Muscle layer of colon (tissue), 2 donors: ENCODE results near the gene ASPG.

Experiments used
- H3K27ac ChIP-seq: one replicate; pipeline ENCODE4 v1.7.0; 2013; ENCODE audit warnings: low read depth, mild to moderate bottlenecking, low read length, moderate library complexity
- H3K27me3 ChIP-seq, 2 donors: one replicate each; pipeline ENCODE4 v1.7.0; 2013; ENCODE audit warnings: low read length in 2 of 2, mild to moderate bottlenecking in 2 of 2; ENCODE audit not compliant: insufficient read depth in 2 of 2, control insufficient read depth in 1 of 2
- H3K36me3 ChIP-seq: one replicate; pipeline ENCODE4 v1.7.0; 2013; ENCODE audit warnings: mild to moderate bottlenecking, low read length; ENCODE audit not compliant: insufficient read depth
- H3K4me1 ChIP-seq: one replicate; pipeline ENCODE4 v1.7.0; 2013; ENCODE audit warnings: mild to moderate bottlenecking, low read length; ENCODE audit not compliant: insufficient read depth
- H3K4me3 ChIP-seq, 2 donors: one replicate each; pipeline ENCODE4 v1.7.0; 2013; ENCODE audit warnings: low read length in 2 of 2, low read depth in 1 of 2, mild to moderate bottlenecking in 1 of 2, moderate library complexity in 1 of 2
- H3K9ac ChIP-seq: one replicate; pipeline ENCODE4 v1.7.0; 2013; ENCODE audit warnings: low read length
- H3K9me3 ChIP-seq: one replicate; pipeline ENCODE4 v1.7.0; 2013; ENCODE audit warnings: mild to moderate bottlenecking, low read length
- donor health status: abdominal sarcoma.
- donor health status: Adenocarcinoma of cecum.

The ASPG gene

DNA sequence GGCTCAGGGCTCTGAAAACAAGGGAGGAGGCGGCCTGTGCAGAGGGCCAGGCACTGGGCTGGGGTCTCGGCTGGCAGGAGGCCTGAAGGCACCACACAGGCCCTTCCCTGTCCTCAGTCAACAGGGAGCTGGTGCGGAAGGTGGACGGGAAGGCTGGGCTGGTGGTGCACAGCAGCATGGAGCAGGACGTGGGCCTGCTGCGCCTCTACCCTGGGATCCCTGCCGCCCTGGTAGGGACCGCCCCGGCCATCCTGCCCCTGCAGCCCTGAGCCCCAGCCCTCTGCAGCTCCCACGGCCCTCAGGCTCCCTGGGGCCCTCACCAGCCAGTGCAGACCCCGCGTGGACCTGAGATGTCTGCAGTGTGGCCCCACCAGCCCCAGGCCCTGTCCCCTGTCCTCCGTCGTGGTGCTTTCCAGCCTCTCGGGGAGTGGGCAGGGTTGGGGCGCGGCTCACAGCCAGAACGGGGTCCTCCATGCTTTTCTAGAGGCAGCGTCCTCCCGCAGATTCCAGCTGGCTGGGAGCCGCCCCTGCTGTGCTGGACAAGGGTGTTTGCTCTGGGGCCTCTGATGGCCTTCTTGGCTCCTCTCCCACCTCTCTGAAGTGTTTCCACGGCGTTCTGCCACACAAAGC is 18.1 kb downstream of the ASPG start:
- Histone ChIP-seq H3K27me3 (no peaks in the 10 kb centered on the region), H3K36me3 (no peaks in the 10 kb centered on the region), H3K4me3 (no peak overlapping the region), H3K27ac (no peak overlapping the region), H3K9me3 (no peaks in the 10 kb centered on the region), H3K4me1 (no peaks in the 10 kb centered on the region), H3K9ac (no peak overlapping the region)

DNA sequence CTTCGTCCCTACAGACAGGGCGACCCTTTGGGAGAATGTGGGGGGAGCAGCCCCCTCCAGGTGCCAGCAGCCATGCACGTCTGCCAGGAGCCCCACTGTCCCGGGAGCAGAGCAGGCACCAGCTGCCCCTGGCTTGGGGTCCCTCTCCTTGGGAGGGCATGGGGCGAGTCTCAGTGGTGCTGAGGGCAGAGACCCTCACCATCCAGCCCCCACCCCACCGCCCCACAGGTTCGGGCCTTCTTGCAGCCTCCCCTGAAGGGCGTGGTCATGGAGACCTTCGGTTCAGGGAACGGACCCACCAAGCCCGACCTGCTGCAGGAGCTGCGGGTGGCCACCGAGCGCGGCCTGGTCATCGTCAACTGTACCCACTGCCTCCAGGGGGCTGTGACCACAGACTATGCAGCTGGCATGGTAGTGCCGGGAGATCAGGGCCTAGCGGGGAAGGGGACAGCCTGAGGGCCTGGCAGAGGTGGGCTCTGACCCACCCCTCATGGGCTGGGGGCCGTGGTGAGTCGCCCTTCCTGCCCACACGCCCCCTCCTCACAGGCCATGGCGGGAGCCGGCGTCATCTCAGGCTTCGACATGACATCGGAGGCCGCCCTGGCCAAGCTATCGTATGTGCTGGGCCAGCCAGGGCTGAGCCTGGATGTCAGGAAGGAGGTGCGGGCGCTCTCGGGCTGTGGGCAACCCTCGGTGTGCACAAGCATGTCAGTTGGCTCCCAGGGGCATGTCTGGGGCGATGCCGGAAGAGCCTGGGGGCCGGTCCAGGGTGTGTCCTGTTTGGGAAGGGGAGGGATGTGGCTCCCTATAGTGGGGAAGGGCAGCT is 18.8 kb downstream of the ASPG start:
- H3K27me3 ChIP-seq = no peaks in the 10 kb centered on the region
- H3K4me3 ChIP-seq = no peak overlapping the region
- H3K36me3 ChIP-seq = no peaks in the 10 kb centered on the region
- no peak overlapping the region for H3K9ac ChIP-seq
- no peaks in the 10 kb centered on the region for H3K4me1 ChIP-seq
- H3K27ac ChIP-seq = no peak overlapping the region
- H3K9me3 ChIP-seq = no peaks in the 10 kb centered on the region

DNA sequence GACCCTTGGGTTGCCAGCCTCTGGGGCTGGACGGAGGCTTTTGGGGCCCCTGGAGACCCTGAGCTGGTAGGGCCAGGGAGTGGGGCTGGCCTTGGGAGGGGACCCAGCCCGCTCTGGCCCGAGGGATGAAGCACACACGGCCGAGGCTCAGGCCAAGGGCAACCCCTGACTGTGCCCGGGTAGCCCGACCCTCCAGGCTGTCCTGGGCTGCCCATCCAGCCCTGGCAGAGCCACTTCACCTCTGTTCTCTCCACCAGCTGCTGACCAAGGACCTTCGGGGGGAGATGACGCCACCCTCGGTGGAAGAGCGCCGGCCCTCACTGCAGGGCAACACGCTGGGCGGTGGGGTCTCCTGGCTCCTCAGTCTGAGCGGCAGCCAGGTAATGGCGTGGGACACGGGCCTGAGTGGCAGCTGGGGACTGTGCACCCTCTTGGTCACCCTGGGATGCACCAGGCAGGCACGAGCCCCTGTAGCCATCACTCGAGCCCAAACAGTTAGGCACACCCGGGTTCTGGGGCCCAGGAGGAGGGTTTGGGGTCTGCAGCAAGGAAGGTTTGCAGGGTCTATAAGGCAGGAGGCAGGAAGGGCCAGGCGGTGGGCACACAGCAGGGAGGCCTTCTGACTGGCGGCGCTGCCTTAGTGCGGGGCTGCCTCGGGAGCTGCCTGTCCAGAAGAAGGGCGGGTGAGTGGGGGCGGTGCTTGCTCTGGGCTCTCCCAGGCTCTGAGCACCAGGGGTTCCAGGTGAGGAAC is 19.7 kb downstream of the ASPG start:
- Histone ChIP-seq H3K4me1 (no peaks in the 10 kb centered on the region), H3K4me3 (no peak overlapping the region), H3K9ac (no peak overlapping the region), H3K36me3 (no peaks in the 10 kb centered on the region), H3K27ac (no peak overlapping the region), H3K27me3 (no peaks in the 10 kb centered on the region), H3K9me3 (no peaks in the 10 kb centered on the region)

DNA sequence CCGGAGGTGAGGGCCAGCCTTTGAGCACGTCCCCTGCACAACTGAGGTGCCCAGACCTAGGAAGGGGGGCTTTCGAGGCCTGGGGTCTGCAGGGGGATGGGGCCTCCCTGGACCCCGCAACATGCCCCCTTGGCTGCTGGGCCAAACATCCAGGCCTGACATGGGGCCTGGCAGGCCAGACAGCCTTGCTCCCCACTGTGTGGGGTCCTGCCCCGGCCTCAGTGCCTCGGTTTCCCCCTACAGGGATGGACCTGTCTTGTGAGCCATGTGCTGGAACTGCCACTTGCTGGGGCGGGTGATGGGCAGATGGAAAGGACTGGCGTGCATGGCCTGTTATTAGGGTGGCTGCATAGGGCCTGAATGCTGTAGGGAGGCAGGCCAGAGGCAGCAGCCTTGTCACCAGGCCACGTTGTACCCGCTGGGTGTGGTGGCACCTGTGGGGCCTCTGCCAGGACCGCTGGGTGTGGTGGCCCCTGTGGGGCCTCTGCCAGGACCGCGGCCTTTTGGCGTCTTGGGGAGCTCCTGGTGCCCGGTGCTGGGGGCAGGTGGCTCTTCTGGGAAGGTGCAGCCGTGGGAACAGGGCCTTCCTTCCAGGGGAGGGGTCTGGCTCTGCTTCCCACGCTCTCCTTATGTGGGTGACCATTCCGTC is 20.4 kb downstream of the ASPG start:
- Histone ChIP-seq H3K9me3 (no peaks in the 10 kb centered on the region), H3K36me3 (no peaks in the 10 kb centered on the region), H3K9ac (no peak overlapping the region), H3K4me1 (no peaks in the 10 kb centered on the region), H3K27me3 (no peaks in the 10 kb centered on the region), H3K4me3 (no peak overlapping the region), H3K27ac (no peak overlapping the region)

DNA sequence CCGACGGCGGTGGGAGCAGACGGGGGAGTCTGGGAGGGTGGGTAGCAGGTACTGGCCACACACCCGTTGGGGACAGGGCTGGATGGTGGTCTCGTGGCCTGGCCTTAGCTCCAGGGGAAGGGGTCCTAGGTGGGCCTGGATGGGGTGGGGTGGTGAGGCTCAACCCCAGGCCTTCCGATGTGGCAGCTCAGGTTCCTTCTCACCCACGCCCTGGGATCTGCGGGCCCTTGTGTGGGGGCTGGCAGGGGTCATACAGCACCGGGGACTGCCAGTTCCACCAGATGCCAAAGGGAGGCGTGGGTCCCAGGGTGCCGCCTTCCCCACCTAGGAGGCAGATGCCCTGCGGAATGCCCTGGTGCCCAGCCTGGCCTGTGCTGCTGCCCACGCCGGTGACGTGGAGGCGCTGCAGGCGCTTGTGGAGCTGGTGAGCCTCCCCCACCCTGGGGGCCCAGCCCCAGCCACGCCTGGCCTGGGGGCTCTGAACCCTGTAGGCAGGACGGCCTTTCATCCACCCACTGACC is 21.0 kb downstream of the ASPG start:
- H3K27me3 ChIP-seq = no peaks in the 10 kb centered on the region
- H3K36me3 ChIP-seq = no peaks in the 10 kb centered on the region
- no peak overlapping the region for H3K27ac ChIP-seq
- H3K9ac ChIP-seq = no peak overlapping the region
- H3K4me3 ChIP-seq = no peak overlapping the region
- H3K4me1 ChIP-seq = no peaks in the 10 kb centered on the region
- no peaks in the 10 kb centered on the region for H3K9me3 ChIP-seq

DNA sequence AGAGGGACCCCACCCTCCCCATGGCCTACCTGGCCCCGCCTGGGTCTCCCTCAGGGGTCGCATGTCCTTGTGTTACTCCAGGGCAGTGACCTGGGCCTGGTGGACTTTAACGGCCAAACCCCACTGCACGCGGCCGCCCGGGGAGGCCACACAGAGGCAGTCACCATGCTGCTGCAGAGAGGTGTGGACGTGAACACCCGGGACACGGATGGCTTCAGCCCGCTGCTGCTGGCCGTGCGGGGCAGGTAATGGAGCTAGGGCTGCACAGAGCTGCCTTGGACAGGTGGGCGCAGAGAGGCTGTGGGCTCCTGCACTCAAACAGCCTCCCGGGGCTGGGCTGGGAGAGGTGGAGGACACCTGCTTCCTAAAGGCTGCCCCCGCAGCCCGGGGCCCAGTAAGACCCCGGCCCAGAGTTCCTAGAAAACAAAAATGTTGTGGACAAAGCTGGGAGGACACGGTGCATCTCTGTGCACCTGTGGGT is 21.6 kb downstream of the ASPG start:
- Histone ChIP-seq H3K27ac (no peak overlapping the region), H3K4me1 (no peaks in the 10 kb centered on the region), H3K9me3 (no peaks in the 10 kb centered on the region), H3K9ac (no peak overlapping the region), H3K27me3 (no peaks in the 10 kb centered on the region), H3K36me3 (no peaks in the 10 kb centered on the region), H3K4me3 (no peak overlapping the region)

DNA sequence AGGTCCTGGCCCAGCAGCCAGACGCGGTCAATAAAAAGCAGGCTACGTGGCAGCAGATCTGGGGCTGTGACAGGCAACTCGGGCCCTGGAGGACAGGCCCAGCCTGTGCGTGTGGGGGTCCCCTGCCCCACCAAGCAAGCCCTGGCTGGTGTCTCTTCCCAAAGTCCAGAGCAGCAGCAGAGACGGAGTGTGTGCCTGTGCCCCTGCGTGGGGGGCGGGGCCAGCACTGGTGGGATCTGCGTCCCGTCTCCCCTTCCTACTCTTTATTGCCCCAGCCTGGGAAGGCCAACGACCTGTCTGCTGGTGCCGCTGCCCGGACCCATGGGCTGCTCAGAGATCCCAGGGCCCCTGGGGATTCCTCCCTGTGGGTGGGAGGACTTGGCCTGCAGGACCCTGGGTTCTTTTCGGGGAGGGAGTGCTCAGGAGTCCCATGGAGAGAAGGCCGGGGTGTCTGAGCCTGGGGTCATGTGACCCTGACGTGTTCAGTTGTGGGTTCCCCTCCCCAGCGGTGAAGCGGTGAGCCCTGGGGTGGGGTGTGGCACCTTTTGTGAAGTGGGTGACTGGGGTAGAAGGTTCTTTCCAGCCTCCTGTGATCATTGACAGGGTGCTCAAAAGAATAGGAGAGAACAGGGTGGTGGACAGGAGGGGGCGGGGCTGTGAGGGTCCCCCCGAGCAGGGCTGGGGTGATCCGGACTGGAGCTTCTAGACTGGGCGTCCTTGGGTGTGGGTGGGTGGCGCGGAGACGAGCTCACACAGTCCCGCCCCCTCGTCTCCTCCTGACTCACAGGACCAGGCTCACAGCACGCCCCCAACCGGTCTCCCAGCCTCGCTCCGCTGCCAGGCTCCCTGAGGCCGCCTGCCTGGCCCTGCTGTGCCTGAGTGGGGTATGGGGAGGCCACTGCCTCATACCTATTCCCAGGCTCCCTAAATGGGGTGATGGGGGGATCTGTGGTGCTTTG is 22.4 kb downstream of the ASPG start:
- H3K36me3 ChIP-seq = no peaks in the 10 kb centered on the region
- H3K27ac ChIP-seq = no peak overlapping the region
- H3K4me1 ChIP-seq = no peaks in the 10 kb centered on the region
- H3K9me3 ChIP-seq = no peaks in the 10 kb centered on the region
- no peak overlapping the region for H3K4me3 ChIP-seq
- no peaks in the 10 kb centered on the region for H3K27me3 ChIP-seq
- H3K9ac ChIP-seq = no peak overlapping the region

DNA sequence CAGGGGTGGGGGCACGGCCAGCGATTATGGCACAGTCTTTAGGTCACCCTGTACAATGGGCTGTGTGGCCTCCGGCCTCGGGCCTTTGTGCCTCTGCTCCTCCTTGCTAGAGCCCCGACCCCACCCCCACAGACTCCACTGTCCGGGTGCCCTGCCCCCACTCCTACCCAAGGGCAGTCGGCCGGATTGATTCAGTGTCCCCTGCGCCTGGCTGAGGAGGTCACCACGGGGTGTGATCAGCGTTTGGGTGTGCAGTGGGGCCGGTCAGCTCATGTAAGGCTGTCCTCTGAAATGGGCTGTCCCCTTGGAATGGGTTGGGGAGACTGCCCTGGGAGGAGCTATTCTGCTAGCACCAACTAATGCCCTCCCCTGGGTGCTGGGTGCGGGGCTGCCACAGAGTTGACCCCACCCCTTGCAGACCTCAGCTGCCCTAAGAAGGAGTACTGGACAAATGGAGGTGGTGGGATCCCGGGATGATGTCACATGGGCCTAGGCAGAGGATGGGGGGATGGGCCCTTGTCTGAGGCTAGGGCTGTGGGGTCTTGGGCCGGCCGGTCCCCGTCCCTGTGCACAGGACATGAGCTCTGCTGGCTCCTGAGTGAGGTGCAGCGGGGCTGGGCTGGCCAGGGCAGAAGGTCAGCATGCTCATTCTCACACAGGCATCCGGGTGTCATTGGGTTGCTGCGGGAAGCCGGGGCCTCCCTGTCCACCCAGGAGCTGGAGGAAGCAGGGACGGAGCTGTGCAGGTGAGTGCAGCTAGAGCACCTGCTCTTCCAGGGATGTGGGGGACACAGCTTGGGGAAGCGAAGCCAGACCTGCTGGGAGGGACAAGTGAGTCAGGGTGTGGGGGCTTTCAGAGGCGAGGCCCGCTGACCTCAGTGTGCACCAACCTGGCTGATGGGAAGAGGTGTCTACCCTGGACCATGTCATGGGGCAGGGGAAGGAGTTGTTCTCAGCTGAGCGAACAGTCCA is 23.4 kb downstream of the ASPG start:
- H3K9me3 ChIP-seq = no peaks in the 10 kb centered on the region
- no peak overlapping the region for H3K9ac ChIP-seq
- H3K4me3 ChIP-seq = no peak overlapping the region
- H3K27me3 ChIP-seq = no peaks in the 10 kb centered on the region
- H3K27ac ChIP-seq = no peak overlapping the region
- no peaks in the 10 kb centered on the region for H3K4me1 ChIP-seq
- no peaks in the 10 kb centered on the region for H3K36me3 ChIP-seq

DNA sequence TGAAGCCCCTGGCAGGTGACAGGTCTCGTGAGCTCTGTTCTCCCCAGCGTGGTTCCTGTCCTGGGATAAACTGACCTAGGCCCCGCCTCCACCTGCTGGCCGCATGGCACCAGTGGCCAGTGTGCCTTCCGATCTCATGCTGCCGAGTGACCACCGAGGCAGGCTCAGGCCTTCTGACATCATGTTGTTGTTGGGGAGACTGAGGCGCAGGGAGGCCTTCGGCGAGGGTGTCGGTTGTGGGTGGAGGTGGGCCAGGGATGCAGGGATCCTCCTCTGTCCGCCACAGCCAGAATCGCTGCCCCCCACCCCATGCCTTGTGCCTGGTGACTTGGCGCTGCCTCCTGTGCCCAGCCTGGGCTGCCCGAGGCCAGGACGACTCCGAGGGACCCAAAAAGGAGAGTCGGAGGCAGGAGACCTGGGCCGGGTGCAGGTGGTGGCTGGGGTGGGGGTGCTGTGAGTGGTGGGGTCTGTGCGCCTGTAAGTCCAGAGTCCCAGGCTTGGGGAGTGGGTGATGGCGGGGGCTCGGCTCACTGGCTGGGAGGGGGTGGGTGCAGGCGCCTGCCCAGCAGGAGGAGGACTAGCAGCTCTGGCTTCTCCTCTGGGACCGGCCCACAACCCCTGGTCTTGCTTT is 24.3 kb downstream of the ASPG start:
- H3K36me3 ChIP-seq = no peaks in the 10 kb centered on the region
- H3K4me1 ChIP-seq = no peaks in the 10 kb centered on the region
- H3K9me3 ChIP-seq = no peaks in the 10 kb centered on the region
- H3K9ac ChIP-seq = no peak overlapping the region
- H3K4me3 ChIP-seq = no peak overlapping the region
- no peaks in the 10 kb centered on the region for H3K27me3 ChIP-seq
- H3K27ac ChIP-seq = no peak overlapping the region
